ENCODE results near the gene CEP104. TPM values are rescaled to one million over a fixed set of nuclear protein-coding genes. Genes with fewer than 3 reads are reported as not detected.

CEP104 gene
- total and polyA plus RNA-seq, 10 of the 15 experiments (the other 5 are each of a cell fraction or from before 2014, with no cell fraction given) = 7.2 to 34.8 (median 19.3) TPM

DNA sequence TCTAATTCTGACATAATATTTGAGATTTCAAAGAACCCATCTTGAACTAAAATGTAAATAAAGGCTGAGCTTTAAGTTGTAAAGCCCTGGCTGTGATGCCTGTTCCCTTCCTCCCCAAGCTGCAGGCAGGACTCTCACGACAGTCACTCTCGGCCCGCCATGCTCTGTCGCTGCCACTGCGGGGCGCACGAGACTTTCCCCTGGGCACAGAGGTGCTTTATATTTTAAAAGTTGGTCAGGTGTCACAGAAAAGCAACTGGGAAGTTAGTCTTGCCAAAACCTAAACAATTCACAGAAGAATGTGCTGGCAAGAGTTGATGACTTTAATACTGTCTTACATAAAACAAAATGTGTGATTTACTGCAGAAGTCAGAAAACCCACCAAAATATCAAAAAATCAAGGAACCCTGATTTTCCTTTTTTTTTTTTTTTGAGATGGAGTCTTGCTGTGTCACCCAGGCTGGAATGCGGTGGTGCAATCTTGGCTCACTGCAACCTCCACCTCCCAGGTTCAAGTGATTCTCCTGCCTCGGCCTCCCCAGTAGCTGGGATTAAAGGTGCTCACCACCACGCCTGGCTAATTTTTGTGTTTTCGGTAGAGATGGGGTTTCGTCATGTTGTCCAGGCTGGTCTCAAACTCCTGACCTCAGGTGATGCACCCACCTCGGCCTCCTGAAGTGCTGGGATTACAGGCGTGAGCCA, 71.4 kb downstream of the CEP104 start (continued):
- no peak for TF ChIP-seq SIX5 (IDR thresholded peaks at IDR 0.05; ENCODE audit: low read depth, low read length, severe bottlenecking)
- peak; percentile 94 for TF ChIP-seq ZBTB33 (IDR thresholded peaks at IDR 0.05)
- no peak for TF ChIP-seq MLLT1 (IDR thresholded peaks at IDR 0.05)
- TF ChIP-seq SMARCA5 (IDR thresholded peaks at IDR 0.05) = no peak
- TF ChIP-seq, protein P1, sequence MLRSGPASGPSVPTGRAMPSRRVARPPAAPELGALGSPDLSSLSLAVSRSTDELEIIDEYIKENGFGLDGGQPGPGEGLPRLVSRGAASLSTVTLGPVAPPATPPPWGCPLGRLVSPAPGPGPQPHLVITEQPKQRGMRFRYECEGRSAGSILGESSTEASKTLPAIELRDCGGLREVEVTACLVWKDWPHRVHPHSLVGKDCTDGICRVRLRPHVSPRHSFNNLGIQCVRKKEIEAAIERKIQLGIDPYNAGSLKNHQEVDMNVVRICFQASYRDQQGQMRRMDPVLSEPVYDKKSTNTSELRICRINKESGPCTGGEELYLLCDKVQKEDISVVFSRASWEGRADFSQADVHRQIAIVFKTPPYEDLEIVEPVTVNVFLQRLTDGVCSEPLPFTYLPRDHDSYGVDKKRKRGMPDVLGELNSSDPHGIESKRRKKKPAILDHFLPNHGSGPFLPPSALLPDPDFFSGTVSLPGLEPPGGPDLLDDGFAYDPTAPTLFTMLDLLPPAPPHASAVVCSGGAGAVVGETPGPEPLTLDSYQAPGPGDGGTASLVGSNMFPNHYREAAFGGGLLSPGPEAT (IDR thresholded peaks at IDR 0.05; ENCODE audit: low read depth) = no peak
- TF ChIP-seq ZNF217 (IDR thresholded peaks at IDR 0.05) = no peak

- Histone ChIP-seq H3K4me2 (ENCODE audit: control insufficient read depth, insufficient read depth) (no peak overlapping the region), H3K27me3 (replicated peaks in 1 of 2; ENCODE audit: control insufficient read depth in 2 of 2, insufficient read depth in 2 of 2, low read length in 1 of 2) (no peaks in the 10 kb centered on the region), H4K20me1 (ENCODE audit: control insufficient read depth, insufficient read depth) (no peaks in the 10 kb centered on the region), H3K9me3 (replicated peaks; ENCODE audit: control insufficient read depth, insufficient read depth, low read length) (no peaks in the 10 kb centered on the region), H3K36me3 (ENCODE audit: control insufficient read depth in 2 of 2, insufficient read depth in 2 of 2, low read length in 1 of 2) (peaks cover 21 to 27% of the 10 kb centered on the region in 2 experiments), H3K79me2 (ENCODE audit: control insufficient read depth, insufficient read depth, low read length) (peaks cover 3% of the 10 kb centered on the region), H2AFZ (ENCODE audit: control insufficient read depth, low read depth, low read length) (no peak overlapping the region), H3K4me1 (ENCODE audit: control insufficient read depth, insufficient read depth, low read length) (peaks cover 14% of the 10 kb centered on the region), H3K9ac (ENCODE audit: control insufficient read depth, insufficient read depth, low read length) (no peak overlapping the region), H3K27ac (ENCODE audit: control insufficient read depth, insufficient read depth) (no peak overlapping the region), H3K4me3 (no peak overlapping the region)
- ATAC-seq (no peak), FAIRE-seq (peak; percentile 23), DNase-seq (ENCODE audit: low read depth, low spot score) (no peak)
- CTCF ChIA-PET = interaction anchor here (2.7 kb wide), 1 partner anchor 9 kb away, joined by 6 read pairs; no protein-coding TSS in a partner anchor
- SMC1A ChIA-PET (ENCODE audit: uncharacterized antibody, unreplicated experiment) = interaction anchor here (0.7 kb wide), 1 partner anchor 74 kb away, joined by 3 read pairs; no protein-coding TSS in a partner anchor
- WGBS (ENCODE audit: insufficient coverage, insufficient replicate concordance, low lambda C conversion rate, missing lambda C conversion rate) = 97% methylated on average over 13 of the region's 13 CpGs
- BruUV-seq (replicated peaks) = TSS peak; percentile 14
- intact Hi-C loops (cut with micrococcal nuclease; ENCODE audit: unreplicated experiment) (no loop called here), in situ Hi-C loops (cut with MboI) (no loop called here)
- RAD21 ChIA-PET (ENCODE audit: unreplicated experiment) = no interaction called here
- POLR2A ChIA-PET = no interaction called here
- TF ChIP-seq SIX5 (IDR thresholded peaks at IDR 0.05; ENCODE audit: low read depth, low read length, severe bottlenecking) (no peak), E4F1 (IDR thresholded peaks at IDR 0.05; ENCODE audit: borderline replicate concordance, partially characterized antibody) (no peak)
- TF ChIP-seq, protein P2, sequence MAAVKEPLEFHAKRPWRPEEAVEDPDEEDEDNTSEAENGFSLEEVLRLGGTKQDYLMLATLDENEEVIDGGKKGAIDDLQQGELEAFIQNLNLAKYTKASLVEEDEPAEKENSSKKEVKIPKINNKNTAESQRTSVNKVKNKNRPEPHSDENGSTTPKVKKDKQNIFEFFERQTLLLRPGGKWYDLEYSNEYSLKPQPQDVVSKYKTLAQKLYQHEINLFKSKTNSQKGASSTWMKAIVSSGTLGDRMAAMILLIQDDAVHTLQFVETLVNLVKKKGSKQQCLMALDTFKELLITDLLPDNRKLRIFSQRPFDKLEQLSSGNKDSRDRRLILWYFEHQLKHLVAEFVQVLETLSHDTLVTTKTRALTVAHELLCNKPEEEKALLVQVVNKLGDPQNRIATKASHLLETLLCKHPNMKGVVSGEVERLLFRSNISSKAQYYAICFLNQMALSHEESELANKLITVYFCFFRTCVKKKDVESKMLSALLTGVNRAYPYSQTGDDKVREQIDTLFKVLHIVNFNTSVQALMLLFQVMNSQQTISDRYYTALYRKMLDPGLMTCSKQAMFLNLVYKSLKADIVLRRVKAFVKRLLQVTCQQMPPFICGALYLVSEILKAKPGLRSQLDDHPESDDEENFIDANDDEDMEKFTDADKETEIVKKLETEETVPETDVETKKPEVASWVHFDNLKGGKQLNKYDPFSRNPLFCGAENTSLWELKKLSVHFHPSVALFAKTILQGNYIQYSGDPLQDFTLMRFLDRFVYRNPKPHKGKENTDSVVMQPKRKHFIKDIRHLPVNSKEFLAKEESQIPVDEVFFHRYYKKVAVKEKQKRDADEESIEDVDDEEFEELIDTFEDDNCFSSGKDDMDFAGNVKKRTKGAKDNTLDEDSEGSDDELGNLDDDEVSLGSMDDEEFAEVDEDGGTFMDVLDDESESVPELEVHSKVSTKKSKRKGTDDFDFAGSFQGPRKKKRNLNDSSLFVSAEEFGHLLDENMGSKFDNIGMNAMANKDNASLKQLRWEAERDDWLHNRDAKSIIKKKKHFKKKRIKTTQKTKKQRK (IDR thresholded peaks at IDR 0.05; ENCODE audit: low read depth, low read length) = no peak
Observed at GRCh38 chr1:3785045-3785444, 72.0 kb downstream of the CEP104 start.
